ENCODE data around the gene GPR55. TPM values are rescaled to one million over a fixed set of nuclear protein-coding genes. Genes with fewer than 3 reads are reported as not detected.

The GPR55 gene
- total RNA-seq, 1 experiment from 2014 or later = not detected

GRCh38 chr2:230932556-230933511 is 7.8 kb upstream of the GPR55 start:
- CTCF ChIA-PET = no interaction called here
- Mint-ChIP-seq H3K4me3 (ENCODE audit: low read depth, unreplicated experiment) (no peak overlapping the region), H3K36me3 (ENCODE audit: insufficient read depth, unreplicated experiment) (no peaks in the 10 kb centered on the region), H3K9me3 (ENCODE audit: low read depth, unreplicated experiment) (peaks cover 4% of the 10 kb centered on the region), H3K27ac (ENCODE audit: unreplicated experiment) (no peak overlapping the region), H3K4me1 (ENCODE audit: low read depth, unreplicated experiment) (no peaks in the 10 kb centered on the region), H3K27me3 (ENCODE audit: unreplicated experiment) (peaks cover 84% of the 10 kb centered on the region)
- no peak for DNase-seq
- no peak for TF ChIP-seq CTCF (IDR thresholded peaks at IDR 0.05; ENCODE audit: unreplicated experiment)
- no TSS peak for BruUV-seq (replicated peaks)
- intact Hi-C loops (cut with micrococcal nuclease; ENCODE audit: unreplicated experiment) = no loop called here

DNA sequence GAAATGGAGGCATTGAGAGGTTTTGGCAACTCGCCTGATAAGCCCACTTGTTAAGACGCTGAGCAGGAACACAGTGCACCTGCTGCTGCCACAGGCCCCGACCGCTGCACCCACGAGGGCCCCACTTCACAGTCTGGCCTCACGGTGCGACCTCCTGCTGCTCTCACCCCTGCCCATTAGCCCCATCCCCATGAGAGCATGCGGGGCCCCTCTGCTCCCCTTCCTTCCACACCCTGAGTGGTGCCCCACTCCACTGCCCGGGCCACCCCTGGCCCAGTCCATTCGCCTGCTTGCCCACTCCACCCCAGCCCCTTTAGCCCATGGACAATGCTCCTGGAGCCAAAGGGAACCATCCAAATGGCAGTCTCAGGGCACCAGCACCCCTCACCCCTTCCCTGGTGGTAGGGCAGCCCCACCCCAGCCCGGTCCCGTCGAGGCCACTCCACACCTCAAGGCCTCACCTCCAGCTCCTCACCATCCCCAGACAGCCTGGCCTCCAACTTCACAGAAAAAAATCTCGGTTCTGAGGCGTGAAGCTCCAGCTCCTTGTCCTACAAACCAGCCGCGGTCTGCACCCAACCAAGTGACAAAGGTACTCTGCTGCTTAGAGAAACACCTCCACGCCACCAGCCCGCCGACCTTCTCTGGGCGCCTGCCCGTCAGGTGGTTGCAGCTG is 6.7 kb upstream of the GPR55 start:
- BruUV-seq (replicated peaks) = no TSS peak
- intact Hi-C loops (cut with micrococcal nuclease; ENCODE audit: unreplicated experiment) = no loop called here
- CTCF ChIA-PET = no interaction called here
- Mint-ChIP-seq H3K4me1 (ENCODE audit: low read depth, unreplicated experiment) (no peaks in the 10 kb centered on the region), H3K9me3 (ENCODE audit: low read depth, unreplicated experiment) (peaks cover 4% of the 10 kb centered on the region), H3K27ac (ENCODE audit: unreplicated experiment) (no peak overlapping the region), H3K4me3 (ENCODE audit: low read depth, unreplicated experiment) (no peak overlapping the region), H3K36me3 (ENCODE audit: insufficient read depth, unreplicated experiment) (no peaks in the 10 kb centered on the region), H3K27me3 (ENCODE audit: unreplicated experiment) (peaks cover 89% of the 10 kb centered on the region)
- TF ChIP-seq CTCF (IDR thresholded peaks at IDR 0.05; ENCODE audit: unreplicated experiment) = no peak
- no peak for DNase-seq

- intact Hi-C loops (cut with micrococcal nuclease; ENCODE audit: unreplicated experiment) = no loop called here
- peaks cover 4% of the 10 kb centered on the region for H3K9me3 Mint-ChIP-seq (ENCODE audit: low read depth, unreplicated experiment)
- CTCF ChIA-PET = no interaction called here
- peaks cover 84% of the 10 kb centered on the region for H3K27me3 Mint-ChIP-seq (ENCODE audit: unreplicated experiment)
- no peaks in the 10 kb centered on the region for H3K4me1 Mint-ChIP-seq (ENCODE audit: low read depth, unreplicated experiment)
- DNase-seq = no peak
- no peak overlapping the region for H3K27ac Mint-ChIP-seq (ENCODE audit: unreplicated experiment)
- no peak for TF ChIP-seq CTCF (IDR thresholded peaks at IDR 0.05; ENCODE audit: unreplicated experiment)
- no TSS peak for BruUV-seq (replicated peaks)
- no peak overlapping the region for H3K4me3 Mint-ChIP-seq (ENCODE audit: low read depth, unreplicated experiment)
- H3K36me3 Mint-ChIP-seq (ENCODE audit: insufficient read depth, unreplicated experiment) = no peaks in the 10 kb centered on the region
These were observed 6.0 kb upstream of the GPR55 start for GRCh38 chr2:230930928-230931555.

- CTCF ChIA-PET = interaction anchor here (0.7 kb wide), 1 partner anchor 470 kb away, joined by 3 read pairs; no protein-coding TSS in a partner anchor
- no peaks in the 10 kb centered on the region for H3K36me3 Mint-ChIP-seq (ENCODE audit: insufficient read depth, unreplicated experiment)
These were observed 5.2 kb upstream of the GPR55 start for GRCh38 chr2:230930149-230930780.

More at GRCh38 chr2:230930149-230930780, 5.2 kb upstream of the GPR55 start:
- Mint-ChIP-seq H3K4me1 (ENCODE audit: low read depth, unreplicated experiment) (no peaks in the 10 kb centered on the region), H3K27me3 (ENCODE audit: unreplicated experiment) (peaks cover 78% of the 10 kb centered on the region), H3K4me3 (ENCODE audit: low read depth, unreplicated experiment) (no peak overlapping the region), H3K9me3 (ENCODE audit: low read depth, unreplicated experiment) (no peaks in the 10 kb centered on the region), H3K27ac (ENCODE audit: unreplicated experiment) (no peak overlapping the region)
- DNase-seq = no peak
- no peak for TF ChIP-seq CTCF (IDR thresholded peaks at IDR 0.05; ENCODE audit: unreplicated experiment)
- BruUV-seq (replicated peaks) = no TSS peak
- intact Hi-C loops (cut with micrococcal nuclease; ENCODE audit: unreplicated experiment) = no loop called here
